Osteoblast (primary cell): ENCODE measurements around the gene CHN1. TPM values are rescaled to one million over a fixed set of nuclear protein-coding genes. Genes with fewer than 3 reads are reported as not detected.

Experiments
- DNase-seq: peaks from one replicate; pipeline ENCODE4 v3.0.0; 2011; ENCODE audit warnings: low spot score, mixed read lengths; ENCODE audit not compliant: insufficient read length; ENCODE audit errors: missing footprints
- H2AFZ ChIP-seq: 2 replicates; pipeline ENCODE4 v1.6.0; 2011; ENCODE audit warnings: mild to moderate bottlenecking, low read length
- H3K27ac ChIP-seq: 2 replicates; pipeline ENCODE4 v1.5.1; 2011; ENCODE audit warnings: mild to moderate bottlenecking, low read depth, low read length, moderate library complexity
- H3K27me3 ChIP-seq: 2 replicates; pipeline ENCODE4 v1.6.0; 2012; ENCODE audit warnings: mild to moderate bottlenecking, control low read depth, inconsistent platforms, low read length, moderate library complexity; ENCODE audit not compliant: insufficient read depth
- H3K36me3 ChIP-seq: 2 replicates; pipeline ENCODE4 v1.5.1; 2011; ENCODE audit warnings: mild to moderate bottlenecking, low read length, control low read depth, moderate library complexity; ENCODE audit not compliant: insufficient read depth
- H3K4me1 ChIP-seq: 2 replicates; pipeline ENCODE4 v1.5.1; 2011; ENCODE audit warnings: mild to moderate bottlenecking, low read length, control low read depth, moderate library complexity; ENCODE audit not compliant: insufficient read depth
- H3K4me2 ChIP-seq: 2 replicates; pipeline ENCODE4 v1.6.0; 2011; ENCODE audit warnings: mild to moderate bottlenecking, low read length; ENCODE audit not compliant: insufficient read depth
- H3K4me3 ChIP-seq: fragments of 200-600 bp; sonication (generic); 3 replicates; pipeline ENCODE4 v1.5.1; 2012; ENCODE audit warnings: mild to moderate bottlenecking, low read length, inconsistent platforms; ENCODE audit not compliant: insufficient read depth
- H3K79me2 ChIP-seq: 2 replicates; pipeline ENCODE4 v1.6.0; 2012; ENCODE audit warnings: mild to moderate bottlenecking, low read length, control low read depth, inconsistent platforms; ENCODE audit not compliant: insufficient read depth
- H3K9me3 ChIP-seq: 2 replicates; pipeline ENCODE4 v1.5.1; 2011; ENCODE audit warnings: low read depth, low read length, control low read depth
- H4K20me1 ChIP-seq: 2 replicates; pipeline ENCODE4 v1.6.0; 2012; ENCODE audit warnings: mild to moderate bottlenecking, low read length, control low read depth; ENCODE audit not compliant: insufficient read depth
- total RNA-seq: library from RNA; depleted of rRNA; stranded (reverse); fragments of >200 nt; gene quantifications from 2 replicates; pipeline ENCODE4 v1.2.3, GENCODE V29; 2012
- TF ChIP-seq, protein P1 (sequence below): IDR thresholded peaks from 2 replicates; pipeline ENCODE4 v1.5.1; 2011; ENCODE audit warnings: mild to moderate bottlenecking, low read depth, low read length, moderate library complexity; ENCODE audit errors: extremely low read depth

The CHN1 gene
- total RNA-seq, 1 donor, result 33.7 TPM

DNA sequence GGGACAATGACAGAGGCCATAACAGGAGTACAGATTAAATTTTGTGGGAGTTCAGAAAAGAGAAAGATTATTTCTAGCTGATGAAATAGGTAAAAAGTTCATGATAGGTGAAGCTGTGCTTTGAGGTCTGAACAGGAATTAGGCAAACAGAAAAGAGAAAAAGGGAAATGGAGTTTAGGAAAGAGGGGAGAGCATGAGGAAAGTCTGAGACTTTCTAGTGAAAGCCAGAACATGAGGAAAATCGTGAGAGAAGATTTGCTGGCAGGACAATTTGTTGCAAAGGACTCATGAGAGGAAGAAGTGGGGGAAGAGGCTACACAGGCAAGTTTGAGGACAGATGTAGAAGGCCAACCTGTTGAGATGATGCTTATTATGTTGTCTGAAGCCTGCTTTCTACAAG is 6.3 kb upstream of the CHN1 start:
- no peaks in the 10 kb centered on the region for H3K9me3 ChIP-seq
- TF ChIP-seq, protein P1, sequence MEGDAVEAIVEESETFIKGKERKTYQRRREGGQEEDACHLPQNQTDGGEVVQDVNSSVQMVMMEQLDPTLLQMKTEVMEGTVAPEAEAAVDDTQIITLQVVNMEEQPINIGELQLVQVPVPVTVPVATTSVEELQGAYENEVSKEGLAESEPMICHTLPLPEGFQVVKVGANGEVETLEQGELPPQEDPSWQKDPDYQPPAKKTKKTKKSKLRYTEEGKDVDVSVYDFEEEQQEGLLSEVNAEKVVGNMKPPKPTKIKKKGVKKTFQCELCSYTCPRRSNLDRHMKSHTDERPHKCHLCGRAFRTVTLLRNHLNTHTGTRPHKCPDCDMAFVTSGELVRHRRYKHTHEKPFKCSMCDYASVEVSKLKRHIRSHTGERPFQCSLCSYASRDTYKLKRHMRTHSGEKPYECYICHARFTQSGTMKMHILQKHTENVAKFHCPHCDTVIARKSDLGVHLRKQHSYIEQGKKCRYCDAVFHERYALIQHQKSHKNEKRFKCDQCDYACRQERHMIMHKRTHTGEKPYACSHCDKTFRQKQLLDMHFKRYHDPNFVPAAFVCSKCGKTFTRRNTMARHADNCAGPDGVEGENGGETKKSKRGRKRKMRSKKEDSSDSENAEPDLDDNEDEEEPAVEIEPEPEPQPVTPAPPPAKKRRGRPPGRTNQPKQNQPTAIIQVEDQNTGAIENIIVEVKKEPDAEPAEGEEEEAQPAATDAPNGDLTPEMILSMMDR, result no peak

DNA sequence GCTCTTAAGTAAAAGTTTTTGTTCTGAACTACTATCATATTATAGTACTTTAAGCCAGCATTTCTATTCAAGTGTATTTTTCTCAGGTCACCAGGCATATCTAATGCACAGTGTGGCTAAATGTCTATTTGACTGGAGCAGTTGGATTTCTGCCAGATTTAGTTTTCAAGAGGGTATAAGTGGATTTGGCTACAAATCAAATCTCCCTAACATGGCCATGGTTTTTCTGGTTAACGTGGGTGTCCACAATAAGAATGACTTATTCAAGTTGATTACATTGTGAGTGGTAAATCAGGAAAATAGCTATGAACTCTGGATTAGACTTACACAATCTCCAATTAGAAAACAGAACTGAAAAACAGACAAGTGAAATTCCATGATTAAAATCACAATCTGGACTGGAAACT is 5.7 kb upstream of the CHN1 start:
- Histone ChIP-seq H3K4me3 (no peak overlapping the region), H3K4me1 (no peaks in the 10 kb centered on the region), H3K27ac (no peak overlapping the region), H4K20me1 (no peaks in the 10 kb centered on the region), H3K27me3 (peaks cover 36% of the 10 kb centered on the region), H3K4me2 (no peak overlapping the region), H2AFZ (no peak overlapping the region), H3K9me3 (no peaks in the 10 kb centered on the region), H3K79me2 (no peaks in the 10 kb centered on the region), H3K36me3 (no peaks in the 10 kb centered on the region)
- DNase-seq, result no peak
- TF ChIP-seq, protein P1, result no peak

More for the DNA sequence above, 6.3 kb upstream of the CHN1 start:
- Histone ChIP-seq H4K20me1 (no peaks in the 10 kb centered on the region), H2AFZ (no peak overlapping the region), H3K4me1 (no peaks in the 10 kb centered on the region), H3K79me2 (no peaks in the 10 kb centered on the region), H3K27me3 (peaks cover 30% of the 10 kb centered on the region), H3K27ac (no peak overlapping the region), H3K36me3 (no peaks in the 10 kb centered on the region), H3K4me3 (no peak overlapping the region), H3K4me2 (no peak overlapping the region)
- no peak for DNase-seq

DNA sequence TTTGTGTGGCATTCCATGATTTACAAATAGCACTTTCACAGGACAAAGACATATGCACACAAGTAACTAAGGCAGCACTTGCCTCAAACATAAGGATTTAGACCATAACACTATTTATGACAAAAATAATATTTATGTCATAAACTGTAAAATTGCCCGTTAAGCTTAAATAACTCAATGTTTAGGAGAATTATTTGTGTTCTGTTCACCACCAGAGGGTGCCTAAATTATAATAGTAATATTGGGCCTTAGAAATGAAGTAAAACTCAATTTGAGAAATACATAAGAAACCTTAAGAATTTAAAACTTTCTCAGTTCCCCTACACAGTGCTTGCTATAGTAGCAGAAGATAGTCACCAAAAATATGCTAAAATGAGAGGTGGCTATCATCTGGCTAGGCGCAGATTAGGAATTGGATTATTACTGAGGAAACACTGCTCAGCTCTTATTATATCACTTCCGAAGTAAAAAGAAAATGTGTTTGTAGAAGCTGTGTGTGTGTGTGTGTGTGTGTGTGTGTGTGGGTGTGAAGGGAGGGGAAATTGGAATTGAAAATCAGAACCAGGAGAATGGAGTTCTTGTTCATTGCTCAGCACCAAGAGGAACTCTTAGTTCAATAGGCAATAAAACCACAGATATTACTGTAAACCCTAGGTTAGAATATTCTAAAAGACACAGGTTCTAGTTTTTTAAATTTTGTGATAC is 4.9 kb upstream of the CHN1 start:
- no peak overlapping the region for H3K27ac ChIP-seq
- H4K20me1 ChIP-seq, result no peaks in the 10 kb centered on the region
- no peak overlapping the region for H3K4me3 ChIP-seq
- H3K9me3 ChIP-seq, result no peaks in the 10 kb centered on the region
- H3K4me1 ChIP-seq, result peaks cover 3% of the 10 kb centered on the region
- peaks cover 42% of the 10 kb centered on the region for H3K27me3 ChIP-seq
- DNase-seq, result peak; percentile 68
- no peak overlapping the region for H2AFZ ChIP-seq
- H3K4me2 ChIP-seq, result no peak overlapping the region
- no peaks in the 10 kb centered on the region for H3K79me2 ChIP-seq
- H3K36me3 ChIP-seq, result no peaks in the 10 kb centered on the region
- TF ChIP-seq, protein P1, result no peak

DNA sequence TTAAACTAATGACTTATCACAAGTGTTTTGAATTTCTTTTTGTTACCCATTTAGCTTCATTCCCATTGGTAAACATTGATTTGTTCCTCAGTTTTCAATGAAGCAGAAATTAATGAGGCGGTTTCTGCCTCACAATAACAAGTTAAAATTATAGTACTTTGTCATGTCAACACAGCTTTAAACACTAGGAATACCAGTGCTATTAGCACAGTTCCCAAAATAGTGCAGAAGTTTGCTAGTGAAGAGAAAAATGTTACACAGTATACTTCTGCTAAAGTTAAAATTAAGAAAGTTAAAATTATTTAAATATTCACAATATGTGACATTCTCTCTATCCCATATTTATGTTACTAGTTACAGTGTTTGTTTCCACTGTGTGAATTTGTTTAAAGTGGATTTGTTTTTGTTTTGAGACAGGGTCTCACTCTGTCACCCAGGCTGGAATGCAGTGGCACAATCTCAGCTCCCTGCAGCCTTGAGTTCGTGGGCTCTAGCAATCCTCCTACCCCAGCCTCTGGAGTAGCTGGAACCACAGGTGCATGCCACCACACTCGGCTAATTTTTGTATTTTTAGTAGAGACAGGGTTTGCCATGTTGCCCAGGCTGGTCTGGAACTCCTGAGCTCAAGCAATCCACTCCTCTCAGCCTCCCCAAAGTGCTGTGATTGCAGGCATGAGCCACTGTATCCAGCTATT is 3.8 kb upstream of the CHN1 start:
- TF ChIP-seq, protein P1, result no peak
- Histone ChIP-seq H3K4me3 (no peak overlapping the region), H3K4me1 (peaks cover 3% of the 10 kb centered on the region), H3K4me2 (no peak overlapping the region), H3K9me3 (no peaks in the 10 kb centered on the region), H2AFZ (no peak overlapping the region), H3K27ac (no peak overlapping the region), H3K27me3 (peaks cover 50% of the 10 kb centered on the region), H3K79me2 (no peaks in the 10 kb centered on the region), H4K20me1 (no peaks in the 10 kb centered on the region), H3K36me3 (no peaks in the 10 kb centered on the region)
- no peak for DNase-seq
